Urothelium cell line (cell line): ENCODE data around the gene DPF3.

ENCODE experiments used
- DNase-seq: peaks from one replicate; pipeline ENCODE4 v3.0.0; 2011; ENCODE audit warnings: low spot score, mixed read lengths
- FAIRE-seq: peaks from 2 replicates; lab custom pipeline; 2011; peaks lifted over from hg19 to GRCh38; lab: Jason Lieb, UNC

The DPF3 gene

GRCh38 chr14:72893636-72894322 lies at the start of gene DPF3:
TSS of gene DPF3 (minus strand) at chr14:72894101. CDS start at chr14:72894088, 13 bp downstream.
- FAIRE-seq: no peak
- peak; percentile 52 for DNase-seq

- FAIRE-seq (no peak), DNase-seq (no peak)
These were observed 49.0 kb upstream of the DPF3 start for GRCh38 chr14:72942934-72943333.

GRCh38 chr14:72941286-72941985 lies 47.5 kb upstream of the DPF3 start:
- DNase-seq (no peak), FAIRE-seq (peak; percentile 70)

GRCh38 chr14:72939630-72940029 lies 45.7 kb upstream of the DPF3 start:
- FAIRE-seq (peak; percentile 80), DNase-seq (no peak)

- DNase-seq: no peak
- FAIRE-seq: no peak
These were observed 39.0 kb upstream of the DPF3 start for GRCh38 chr14:72932893-72933292.

GRCh38 chr14:72929316-72930080 lies 35.6 kb upstream of the DPF3 start:
- no peak for DNase-seq
- FAIRE-seq: no peak

GRCh38 chr14:72928872-72929271 lies 35.0 kb upstream of the DPF3 start:
- no peak for DNase-seq
- FAIRE-seq: no peak

GRCh38 chr14:72926292-72927028 lies 32.6 kb upstream of the DPF3 start, which contains the start of gene DCAF4:
TSS of gene DCAF4 (plus strand) at chr14:72926464. CDS start at chr14:72937979, 11,515 bp downstream.
- FAIRE-seq: peak; percentile 91
- DNase-seq: peak; percentile 100

GRCh38 chr14:72925815-72926291 lies 32.0 kb upstream of the DPF3 start:
- DNase-seq: peak; percentile 36
- peak; percentile 82 for FAIRE-seq

GRCh38 chr14:72925171-72925759 lies 31.4 kb upstream of the DPF3 start:
- FAIRE-seq: no peak

GRCh38 chr14:72924337-72924736 lies 30.4 kb upstream of the DPF3 start:
- DNase-seq (no peak), FAIRE-seq (peak; percentile 69)

More at GRCh38 chr14:72925171-72925759, 31.4 kb upstream of the DPF3 start:
- DNase-seq: no peak

- DNase-seq (no peak), FAIRE-seq (no peak)
These were observed 27.5 kb upstream of the DPF3 start for GRCh38 chr14:72921396-72921795.

GRCh38 chr14:72920008-72920407 lies 26.1 kb upstream of the DPF3 start:
- peak; percentile 23 for FAIRE-seq

GRCh38 chr14:72917094-72917802 lies 23.3 kb upstream of the DPF3 start:
- DNase-seq (no peak), FAIRE-seq (peak; percentile 65)

More at GRCh38 chr14:72920008-72920407, 26.1 kb upstream of the DPF3 start:
- no peak for DNase-seq

GRCh38 chr14:72916174-72916573 lies 22.3 kb upstream of the DPF3 start:
- no peak for DNase-seq
- FAIRE-seq: no peak

- no peak for DNase-seq
- peak; percentile 91 for FAIRE-seq
These were observed 19.9 kb upstream of the DPF3 start for GRCh38 chr14:72913809-72914208.

- FAIRE-seq (no peak), DNase-seq (no peak)
These were observed 15.3 kb upstream of the DPF3 start for GRCh38 chr14:72909163-72909562.

GRCh38 chr14:72907886-72908285 lies 14.0 kb upstream of the DPF3 start:
- FAIRE-seq (no peak), DNase-seq (peak; percentile 77)

- DNase-seq (peak; percentile 70), FAIRE-seq (no peak)
These were observed 13.0 kb upstream of the DPF3 start for GRCh38 chr14:72906879-72907278.
